Suprapubic skin (tissue), 4 donors: ENCODE data around the gene RPTOR.

Source experiments
- CTCF ChIP-seq, 2 donors: fragments of 200-600 bp in 1 of 2; fragments of 450-650 bp in 1 of 2; sonication (generic) in 1 of 2; IDR thresholded peaks; one replicate each; pipeline ENCODE4 v1.5.1; 2016 to 2019; ENCODE audit warnings: antibody characterized with exemption in 2 of 2, mild to moderate bottlenecking in 1 of 2, moderate library complexity in 1 of 2
- POLR2A ChIP-seq, 2 donors: fragments of 450-650 bp; IDR thresholded peaks; one replicate each; pipeline ENCODE4 v1.6.1; 2017; ENCODE audit warnings: antibody characterized with exemption in 2 of 2, mild to moderate bottlenecking in 2 of 2, moderate library complexity in 2 of 2
- POLR2AphosphoS5 ChIP-seq, 3 donors: sonication (generic); formaldehyde crosslinking; IDR thresholded peaks; one replicate each; pipeline ENCODE4 v1.6.1; 2017; ENCODE audit warnings: antibody characterized with exemption in 3 of 3

DNA sequence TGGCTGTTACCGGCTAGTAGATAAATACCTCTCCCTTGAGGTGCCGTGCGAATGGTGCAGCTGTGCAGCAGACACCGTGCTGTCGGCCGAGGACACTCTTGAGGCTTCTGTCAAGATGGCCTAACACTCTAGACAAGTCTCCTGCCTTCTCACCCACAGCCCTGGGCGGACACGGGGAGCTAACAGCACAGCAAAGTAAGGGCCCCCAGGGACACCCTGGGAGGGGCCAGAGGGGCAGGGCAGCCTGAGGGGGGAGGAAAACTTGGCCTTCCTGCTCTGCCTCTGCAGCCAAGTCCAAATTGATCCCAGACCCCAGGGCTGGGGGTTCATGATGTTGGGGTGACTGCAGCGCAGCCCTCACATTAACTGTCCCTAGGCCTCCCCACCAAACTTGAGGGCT lies 210.2 kb downstream of the RPTOR start:
- TF ChIP-seq POLR2A (IDR thresholded peaks at IDR 0.05) (no peak), CTCF (IDR thresholded peaks at IDR 0.05) (no peak), POLR2AphosphoS5 (IDR thresholded peaks at IDR 0.05) (no peak)
